GM21723 (cell line): ENCODE results near the gene PSMG3.
"Not testable (repeated sequence)": the region's sequence is repeated elsewhere in the genome, so short reads cannot be mapped to it uniquely, and the experiment has no call there.

Source experiments
- ATAC-seq: cut with Tn5 transposase; IDR thresholded peaks from one replicate; pipeline ENCODE4 v1.9.1; 2021; ENCODE audit warnings: mild to moderate bottlenecking, moderate library complexity; ENCODE audit not compliant: unreplicated experiment

PSMG3 gene

DNA sequence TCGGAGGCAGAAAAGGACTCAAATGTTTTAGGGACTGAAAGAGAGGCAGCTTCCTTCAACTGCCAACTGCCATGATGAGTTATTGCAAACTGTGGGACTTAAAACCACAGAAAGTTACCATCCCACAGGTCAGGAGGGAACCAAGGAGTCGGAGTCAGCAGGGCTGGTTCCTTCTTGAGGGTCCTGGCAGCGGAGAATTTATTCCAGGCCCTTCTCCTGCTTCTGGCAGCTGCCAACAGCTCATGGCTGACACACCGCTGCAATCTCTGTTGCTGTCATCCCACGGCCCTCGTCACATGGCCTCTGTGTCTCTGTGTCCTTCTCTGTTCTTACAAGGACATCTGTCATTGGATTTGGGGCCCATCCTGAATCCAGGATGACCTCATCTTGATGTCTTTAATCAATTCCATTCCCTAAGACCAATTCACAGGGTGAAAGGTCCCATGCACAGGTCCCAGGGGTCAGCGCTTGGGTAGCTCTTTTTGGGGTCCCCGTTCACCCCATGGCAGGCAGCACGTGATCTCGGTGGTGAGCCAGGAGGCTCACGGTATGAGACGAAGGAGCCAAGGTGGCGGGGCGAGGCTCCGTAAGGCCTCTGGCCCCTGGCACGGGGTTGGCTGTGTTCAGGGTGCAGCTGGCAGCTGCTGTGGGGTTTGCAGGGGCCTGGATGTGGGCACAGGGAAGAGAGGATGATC, 27.4 kb upstream of the PSMG3 start:
- ATAC-seq: no peak

- no peak for ATAC-seq
Observed at GRCh38 chr7:1596181-1597043, 26.6 kb upstream of the PSMG3 start.

GRCh38 chr7:1595636-1596035, 25.8 kb upstream of the PSMG3 start:
- no peak for ATAC-seq

DNA sequence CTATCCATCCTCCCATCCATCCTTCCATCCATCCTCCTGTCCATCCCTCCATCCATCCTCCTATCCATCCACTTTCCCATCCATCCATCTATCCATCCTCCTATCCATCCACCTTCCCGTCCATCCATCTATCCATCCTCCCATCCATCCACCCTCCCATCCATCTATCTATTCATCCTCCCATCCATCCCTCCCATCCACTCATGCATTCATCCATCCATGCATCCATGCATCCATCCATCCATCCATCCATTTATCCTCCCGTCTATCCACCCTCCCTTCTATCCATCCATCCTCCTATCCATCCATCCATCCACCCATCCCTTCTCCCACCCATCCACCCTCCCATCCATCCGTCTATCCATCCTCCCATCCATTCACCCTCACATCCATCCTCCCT, 25.2 kb upstream of the PSMG3 start:
- no peak for ATAC-seq

GRCh38 chr7:1593904-1594421, 24.1 kb upstream of the PSMG3 start:
- ATAC-seq: no peak

GRCh38 chr7:1593091-1593866, 23.4 kb upstream of the PSMG3 start:
- no peak for ATAC-seq

- ATAC-seq: no peak
Observed at GRCh38 chr7:1592299-1592871, 22.6 kb upstream of the PSMG3 start.

DNA sequence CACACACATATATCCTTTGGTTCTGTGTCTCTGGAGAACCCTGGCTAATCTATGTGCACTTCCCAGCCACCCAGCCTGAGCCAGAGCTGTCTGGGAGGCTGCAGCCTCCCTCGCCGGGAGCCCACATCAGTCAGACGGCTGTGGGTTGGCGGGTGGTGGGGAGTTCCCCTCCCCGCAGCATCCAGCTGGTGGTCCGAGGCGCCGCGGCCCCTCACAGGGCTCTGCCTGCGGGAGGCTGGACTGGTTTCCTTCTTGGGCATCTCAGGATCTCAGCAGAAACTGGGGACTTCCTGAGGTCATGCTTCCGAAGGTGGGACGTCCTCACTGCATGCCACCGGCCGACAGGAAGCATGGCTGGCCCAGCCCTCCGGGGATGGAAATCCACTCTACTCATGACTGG, 22.0 kb upstream of the PSMG3 start:
- ATAC-seq: no peak

GRCh38 chr7:1591396-1591795, 21.6 kb upstream of the PSMG3 start:
- no peak for ATAC-seq

DNA sequence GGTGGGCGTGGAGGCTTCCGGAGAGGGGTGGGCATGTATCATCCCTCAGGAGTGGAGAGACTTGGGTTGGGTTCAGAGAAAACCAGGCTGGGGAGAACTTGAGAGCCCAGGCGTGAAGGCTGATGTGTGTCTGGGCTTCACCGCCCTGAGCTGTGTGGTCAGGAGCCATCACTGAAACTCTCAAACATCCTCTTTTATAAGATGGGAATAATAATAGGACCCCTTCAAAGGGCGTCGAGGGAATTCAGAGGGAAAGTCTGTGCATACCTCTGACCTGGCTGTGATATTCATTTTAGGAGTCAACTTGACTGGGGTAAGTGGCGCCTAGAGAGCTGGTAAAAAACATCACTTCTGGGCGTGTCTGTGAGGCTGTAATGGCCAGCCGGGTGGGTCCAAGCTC, 21.1 kb upstream of the PSMG3 start:
- no peak for ATAC-seq

- no peak for ATAC-seq
Observed at GRCh38 chr7:1590476-1590875, 20.6 kb upstream of the PSMG3 start.

GRCh38 chr7:1588978-1589377, 19.1 kb upstream of the PSMG3 start:
- ATAC-seq: no peak

DNA sequence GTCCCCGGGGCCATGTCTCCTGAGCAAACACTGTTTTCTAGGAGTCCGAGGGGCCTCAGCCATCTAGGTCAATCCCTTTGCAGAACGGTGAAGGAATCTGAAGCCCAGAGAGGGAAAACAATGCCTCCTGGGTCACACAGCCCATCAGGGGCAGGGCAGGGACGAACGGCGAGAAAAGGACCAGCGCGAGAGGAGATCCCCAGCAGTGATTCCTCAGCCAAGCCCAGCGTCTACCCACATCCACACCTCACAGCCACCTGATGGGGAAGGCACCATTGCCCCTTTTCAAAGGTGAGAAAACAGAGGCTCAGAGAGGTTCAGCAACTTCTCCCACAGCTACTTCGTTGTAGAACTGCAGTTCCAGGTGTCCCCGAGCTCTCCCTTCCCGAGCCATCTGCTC, 17.9 kb upstream of the PSMG3 start:
- ATAC-seq: no peak

DNA sequence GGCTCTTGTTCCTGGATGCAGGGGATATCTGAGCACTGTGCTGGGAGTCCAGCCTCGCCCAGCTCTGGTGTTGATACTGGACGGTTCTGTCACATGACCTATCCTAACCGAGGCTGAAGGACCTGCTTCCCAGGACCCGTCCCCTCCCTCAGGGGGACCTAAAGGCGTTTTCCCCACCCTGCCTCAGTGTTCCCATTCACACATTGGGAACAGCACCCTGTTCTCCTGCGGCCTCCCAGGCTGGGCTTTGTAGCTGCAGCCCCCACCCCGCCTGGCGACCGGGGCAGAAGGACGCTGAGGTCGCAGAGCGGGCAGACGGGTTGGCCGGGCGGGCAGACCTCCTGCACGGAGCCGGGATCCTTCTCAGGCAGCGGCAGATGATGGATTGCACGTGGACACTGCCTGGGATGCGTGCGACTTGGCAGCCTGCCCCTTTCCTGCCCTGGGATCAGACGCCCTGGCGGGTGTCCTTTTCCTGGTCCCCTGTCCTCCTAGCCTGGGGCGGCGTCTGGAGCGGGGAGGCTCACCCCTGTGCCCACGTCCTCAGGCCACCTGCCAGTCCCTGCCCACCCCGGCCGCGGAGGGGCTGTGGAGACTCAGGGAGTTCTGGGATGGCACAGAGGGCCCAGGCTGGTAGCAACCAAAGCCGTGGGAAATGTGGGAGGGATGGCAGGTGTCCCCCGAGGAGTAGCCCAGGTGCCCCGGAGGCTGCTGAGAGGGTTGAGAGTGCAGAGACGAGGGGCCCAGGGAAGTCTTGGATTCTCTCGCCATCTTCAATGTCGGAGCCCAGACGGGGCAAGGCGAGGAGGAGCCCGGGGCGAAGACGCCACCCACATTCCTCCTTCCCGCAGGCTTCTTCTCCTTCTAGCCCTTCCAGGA, 17.2 kb upstream of the PSMG3 start:
- no peak for ATAC-seq

DNA sequence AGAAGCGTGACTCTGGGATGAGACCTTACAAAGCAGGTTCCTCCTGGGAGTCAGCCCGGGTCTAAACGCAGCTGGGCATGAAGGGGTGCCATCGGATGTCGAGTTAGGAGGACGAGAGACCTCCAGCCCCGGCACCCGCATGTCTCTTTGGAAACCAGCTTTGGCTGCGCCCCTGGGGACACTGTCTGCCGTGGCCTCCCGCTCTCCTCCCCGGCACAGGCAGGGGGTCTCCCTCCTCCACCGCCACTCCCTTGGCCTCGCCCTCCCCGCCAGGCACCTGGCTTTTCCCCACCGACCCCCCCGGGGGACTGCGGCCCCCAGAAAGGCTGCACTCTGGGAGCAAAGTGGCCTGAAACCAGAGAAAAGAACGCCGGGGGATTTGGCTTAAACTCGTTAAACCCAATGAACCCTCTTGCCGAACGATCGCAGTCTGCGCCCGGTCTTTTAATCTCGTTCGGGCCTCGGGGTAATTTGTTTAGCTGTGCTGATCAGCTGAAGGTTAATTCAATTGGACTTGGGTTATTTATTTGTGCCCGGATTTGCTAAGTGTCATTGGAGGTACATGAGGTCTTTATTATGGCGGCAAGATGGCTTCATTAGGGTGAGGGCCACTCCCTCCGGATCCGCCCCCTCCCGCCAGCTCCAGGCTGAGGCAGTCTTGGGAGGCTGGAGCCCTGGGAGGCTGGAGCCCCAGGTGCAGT, 16.4 kb upstream of the PSMG3 start:
- no peak for ATAC-seq

DNA sequence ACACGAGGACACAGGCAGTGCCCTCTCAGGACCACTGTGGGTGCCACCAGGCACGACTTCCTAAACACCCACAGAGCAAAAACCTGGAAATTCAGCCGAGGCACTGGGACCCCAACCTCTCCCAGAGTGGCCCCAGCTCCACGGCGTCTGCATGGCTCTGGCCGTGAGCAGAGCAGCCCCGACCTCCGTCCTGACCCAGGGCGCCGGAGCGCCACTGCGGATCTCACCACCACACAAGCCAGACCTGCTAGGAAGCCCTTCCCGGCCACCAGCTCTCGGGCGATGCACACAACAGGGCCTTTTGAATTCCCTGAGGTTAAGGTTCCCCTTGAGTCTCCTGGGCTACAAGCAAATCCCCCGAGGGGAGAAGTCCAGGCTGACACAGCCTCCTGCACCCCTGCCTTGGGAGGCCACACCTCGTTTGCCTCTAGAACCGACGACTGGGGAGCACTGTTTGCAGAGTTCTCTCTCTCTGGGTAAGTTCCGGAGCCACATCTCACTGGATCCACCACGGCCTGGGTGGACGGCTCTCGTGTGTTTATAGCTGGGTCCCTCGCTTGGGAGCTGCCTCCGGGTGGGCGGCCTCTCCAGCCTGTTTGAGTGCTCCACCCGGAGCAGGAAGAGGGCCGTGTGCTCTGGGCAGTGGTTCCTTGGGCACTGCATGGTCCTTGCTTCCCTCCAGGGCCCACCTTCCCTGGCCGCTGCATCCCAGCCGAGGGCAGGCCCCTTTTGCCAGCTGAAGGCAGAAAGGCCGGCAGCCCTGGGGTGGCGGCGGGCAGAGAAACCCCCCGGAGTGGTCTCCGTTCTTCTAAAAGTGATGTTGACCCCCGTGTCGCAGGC, 15.5 kb upstream of the PSMG3 start:
- no peak for ATAC-seq

GRCh38 chr7:1584700-1585099, 14.9 kb upstream of the PSMG3 start:
- ATAC-seq: no peak

DNA sequence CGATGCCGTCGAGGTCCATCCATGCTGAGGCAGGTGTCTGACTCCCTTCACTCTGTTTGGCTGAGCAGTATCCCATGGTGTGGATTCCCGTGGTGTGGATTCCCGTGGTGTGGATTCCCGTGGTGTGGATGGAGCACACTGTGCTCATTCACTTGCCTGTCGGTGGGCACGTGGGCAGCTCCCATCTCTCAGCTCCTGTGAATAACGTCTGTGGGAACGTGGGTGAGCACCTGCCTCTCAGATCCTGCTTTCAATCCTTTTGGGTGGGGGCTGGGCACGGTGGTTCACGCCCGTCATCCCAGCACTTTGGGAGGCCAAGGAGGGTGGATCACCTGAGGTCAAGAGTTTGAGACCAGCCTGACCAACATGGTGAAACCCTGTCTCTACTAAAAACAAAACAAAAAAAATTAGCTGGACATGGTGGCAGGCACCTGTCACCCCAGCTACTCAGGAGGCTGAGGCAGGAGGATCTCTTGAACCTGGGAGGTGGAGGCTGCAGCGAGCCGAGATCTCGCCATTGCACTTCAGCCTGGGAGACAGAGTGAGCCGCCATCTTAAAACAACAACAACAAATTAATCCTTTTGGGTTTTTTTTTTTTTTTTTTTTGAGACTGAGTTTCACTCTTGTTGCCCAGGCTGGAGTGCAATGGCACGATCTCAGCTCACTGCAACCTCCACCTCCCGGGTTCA, 13.6 kb upstream of the PSMG3 start:
- ATAC-seq: not testable (repeated sequence)
